Measurements from ENCODE around the gene RGS18.
"Not testable (repeated sequence)": the region's sequence is repeated elsewhere in the genome, so short reads cannot be mapped to it uniquely, and the experiment has no call there.

Gene RGS18, protein sequence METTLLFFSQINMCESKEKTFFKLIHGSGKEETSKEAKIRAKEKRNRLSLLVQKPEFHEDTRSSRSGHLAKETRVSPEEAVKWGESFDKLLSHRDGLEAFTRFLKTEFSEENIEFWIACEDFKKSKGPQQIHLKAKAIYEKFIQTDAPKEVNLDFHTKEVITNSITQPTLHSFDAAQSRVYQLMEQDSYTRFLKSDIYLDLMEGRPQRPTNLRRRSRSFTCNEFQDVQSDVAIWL

DNA sequence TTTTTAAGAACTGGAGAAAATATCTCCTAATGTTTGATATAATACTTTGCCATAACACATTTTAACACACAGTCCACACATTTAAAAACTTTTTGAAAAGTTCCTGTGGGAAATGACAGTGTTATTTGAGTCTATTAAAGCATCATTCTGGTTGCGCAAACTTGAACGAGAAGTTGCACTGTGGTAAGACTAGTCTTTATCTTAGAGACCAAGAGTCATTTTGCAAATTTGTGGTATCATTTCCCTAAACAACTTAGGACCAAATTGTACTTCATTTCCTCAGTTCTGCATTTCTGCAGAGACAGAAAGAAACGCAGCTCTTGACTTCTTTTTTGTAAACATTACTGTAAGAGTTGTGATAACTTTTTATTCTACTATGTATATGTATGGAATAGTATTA lies at the start of gene RGS18:
Gene RGS18 (plus strand): TSS at position 282 of the 400 bp plus-strand sequence. CDS start 176 bp downstream, outside the sequence.
- Histone ChIP-seq H3K9ac (ENCODE audit: low read depth, low read length) (no peak within 1 kb of the TSS), H3K27me3 (ENCODE audit: insufficient read depth, low read length) (no peaks in the 10 kb centered on the region), H3K36me3 (ENCODE audit: insufficient read depth, low read depth, low read length) (no peaks in the 10 kb centered on the region), H3K4me3 (ENCODE audit: low read length) (no peak within 1 kb of the TSS), H3K27ac (ENCODE audit: low read length) (no peak within 1 kb of the TSS), H3K4me1 (ENCODE audit: insufficient read depth, low read length) (no peaks in the 10 kb centered on the region; the same call in 1 of the 2 replicates), H3K9me3 (ENCODE audit: insufficient read depth, low read depth, low read length) (no peaks in the 10 kb centered on the region)

DNA sequence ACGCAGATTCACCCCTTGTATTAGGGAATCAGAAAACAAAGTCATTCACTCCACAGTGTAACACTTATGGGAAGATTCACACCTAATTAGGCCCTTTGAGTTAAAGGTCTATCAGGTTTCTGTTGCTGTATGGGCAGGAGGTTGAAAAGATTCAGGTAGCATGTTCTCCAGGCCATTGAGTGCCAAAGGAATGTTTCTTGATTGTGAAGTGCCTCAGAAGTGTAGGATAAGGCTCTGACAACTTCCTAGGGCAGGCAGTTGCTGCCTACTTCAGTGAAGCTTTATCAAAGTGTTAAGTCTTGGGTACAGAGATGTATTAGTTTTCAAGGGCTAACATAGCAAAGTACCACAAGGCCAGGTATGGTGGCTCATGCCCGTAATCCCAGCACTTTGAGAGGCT lies 48.7 kb upstream of the RGS18 start:
- Histone ChIP-seq H3K9ac (ENCODE audit: low read depth, low read length) (no peak overlapping the region), H3K4me1 (ENCODE audit: insufficient read depth, low read length) (no peaks in the 10 kb centered on the region), H3K36me3 (ENCODE audit: insufficient read depth, low read depth, low read length) (no peaks in the 10 kb centered on the region), H3K4me3 (ENCODE audit: low read length) (no peak overlapping the region), H3K9me3 (ENCODE audit: insufficient read depth, low read depth, low read length) (no peaks in the 10 kb centered on the region), H3K27ac (ENCODE audit: low read length) (no peak overlapping the region), H3K27me3 (ENCODE audit: insufficient read depth, low read length) (no peaks in the 10 kb centered on the region)

DNA sequence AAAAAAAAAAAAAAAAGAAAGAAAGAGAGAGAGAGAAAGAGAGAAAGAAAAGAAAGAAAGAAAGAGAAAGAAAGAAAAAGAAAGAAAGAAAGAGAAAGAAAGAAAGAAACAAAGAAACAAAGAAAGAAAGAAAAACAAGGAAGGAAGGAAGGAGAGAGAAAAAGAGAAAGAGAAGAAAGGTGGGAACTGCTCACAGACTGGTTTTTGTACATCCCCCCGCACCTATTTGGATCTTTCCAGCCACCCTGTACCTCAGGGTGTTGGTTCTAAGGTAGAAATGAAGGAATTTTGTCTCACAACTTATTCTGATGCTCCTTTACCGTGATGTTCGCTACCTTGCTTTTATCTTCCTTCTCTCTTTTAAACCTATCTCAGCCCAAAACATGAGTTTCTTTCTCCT lies 43.3 kb upstream of the RGS18 start:
- H3K27ac ChIP-seq (ENCODE audit: low read length), result no peak overlapping the region
- no peaks in the 10 kb centered on the region for H3K9me3 ChIP-seq (ENCODE audit: insufficient read depth, low read depth, low read length)
- no peak overlapping the region for H3K4me3 ChIP-seq (ENCODE audit: low read length)
- H3K4me1 ChIP-seq (ENCODE audit: insufficient read depth, low read length), result no peaks in the 10 kb centered on the region
- H3K36me3 ChIP-seq (ENCODE audit: insufficient read depth, low read depth, low read length), result no peaks in the 10 kb centered on the region
- H3K9ac ChIP-seq (ENCODE audit: low read depth, low read length), result no peak overlapping the region
- no peaks in the 10 kb centered on the region for H3K27me3 ChIP-seq (ENCODE audit: insufficient read depth, low read length)

DNA sequence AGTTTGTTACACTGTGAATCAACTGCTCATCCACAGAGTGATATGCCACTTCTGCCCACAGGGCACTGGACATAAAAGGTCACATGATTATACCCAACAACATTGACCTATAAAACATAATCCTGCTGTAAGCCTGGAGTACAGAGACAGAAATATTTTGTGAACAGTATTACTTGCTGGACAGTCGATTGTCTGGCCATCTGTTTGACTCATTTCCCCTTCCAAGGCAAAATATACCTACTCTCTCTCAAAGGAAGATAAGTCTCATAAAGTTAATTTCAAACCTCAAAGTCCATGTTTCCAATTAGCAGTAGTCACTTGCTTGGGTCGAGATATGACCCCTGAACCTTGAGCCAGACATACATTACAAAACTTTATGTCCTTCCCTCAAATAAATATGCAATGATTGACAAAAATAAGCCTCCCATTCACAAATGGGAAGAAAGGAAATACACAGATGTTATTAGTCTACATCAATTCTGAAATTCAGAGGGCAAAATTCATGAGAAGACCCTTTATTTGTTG lies 39.3 kb upstream of the RGS18 start:
- Histone ChIP-seq H3K9me3 (ENCODE audit: insufficient read depth, low read depth, low read length) (no peaks in the 10 kb centered on the region), H3K27me3 (ENCODE audit: insufficient read depth, low read length) (no peaks in the 10 kb centered on the region), H3K36me3 (ENCODE audit: insufficient read depth, low read depth, low read length) (no peaks in the 10 kb centered on the region), H3K4me1 (ENCODE audit: insufficient read depth, low read length) (no peaks in the 10 kb centered on the region), H3K4me3 (ENCODE audit: low read length) (no peak overlapping the region), H3K9ac (ENCODE audit: low read depth, low read length) (no peak overlapping the region), H3K27ac (ENCODE audit: low read length) (no peak overlapping the region)

DNA sequence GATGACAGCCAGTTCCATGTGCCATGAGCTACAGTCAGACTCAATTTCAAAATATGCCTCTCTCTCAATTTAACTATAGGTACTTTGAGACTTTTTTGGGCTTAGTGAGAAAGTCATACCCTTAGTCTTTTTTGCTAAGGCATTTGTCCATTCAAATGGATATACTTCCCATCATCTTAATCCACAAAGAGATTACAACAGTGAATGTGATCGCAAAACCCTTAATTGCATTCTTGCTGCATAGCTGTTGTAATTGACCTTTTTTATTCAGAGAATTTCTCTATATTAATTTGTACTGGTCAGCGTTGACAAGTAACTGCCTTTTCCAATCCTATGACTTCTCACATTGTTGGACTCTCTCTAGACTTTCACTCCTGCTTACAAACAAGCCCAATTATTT lies 38.6 kb upstream of the RGS18 start:
- no peak overlapping the region for H3K9ac ChIP-seq (ENCODE audit: low read depth, low read length)
- H3K4me3 ChIP-seq (ENCODE audit: low read length), result no peak overlapping the region
- no peaks in the 10 kb centered on the region for H3K4me1 ChIP-seq (ENCODE audit: insufficient read depth, low read length)
- no peaks in the 10 kb centered on the region for H3K27me3 ChIP-seq (ENCODE audit: insufficient read depth, low read length)
- H3K36me3 ChIP-seq (ENCODE audit: insufficient read depth, low read depth, low read length), result no peaks in the 10 kb centered on the region
- no peaks in the 10 kb centered on the region for H3K9me3 ChIP-seq (ENCODE audit: insufficient read depth, low read depth, low read length)
- H3K27ac ChIP-seq (ENCODE audit: low read length), result no peak overlapping the region

DNA sequence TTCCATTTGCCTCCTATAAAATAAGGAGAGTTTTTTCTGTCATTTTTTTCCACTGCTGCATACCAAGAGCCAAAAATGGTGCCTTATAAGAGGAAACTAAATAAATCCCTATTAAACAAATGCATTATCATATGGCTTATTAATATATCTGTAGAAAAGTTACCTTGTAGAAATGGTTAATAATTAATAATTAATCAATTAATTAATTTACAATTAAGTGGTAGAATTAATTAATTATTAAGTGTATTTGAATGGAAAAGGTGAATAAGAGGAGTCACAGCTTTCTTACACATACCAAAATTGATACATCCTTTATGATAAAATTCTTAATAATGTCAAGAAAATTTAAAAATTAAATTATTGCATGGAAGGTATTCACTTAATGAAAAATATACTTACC lies 35.6 kb upstream of the RGS18 start:
- Histone ChIP-seq H3K27me3 (ENCODE audit: insufficient read depth, low read length) (no peaks in the 10 kb centered on the region), H3K27ac (ENCODE audit: low read length) (no peak overlapping the region), H3K36me3 (ENCODE audit: insufficient read depth, low read depth, low read length) (no peaks in the 10 kb centered on the region), H3K4me3 (ENCODE audit: low read length) (no peak overlapping the region), H3K4me1 (ENCODE audit: insufficient read depth, low read length) (peaks cover 14% of the 10 kb centered on the region; the same call in 1 of the 2 replicates), H3K9ac (ENCODE audit: low read depth, low read length) (no peak overlapping the region), H3K9me3 (ENCODE audit: insufficient read depth, low read depth, low read length) (no peaks in the 10 kb centered on the region)

DNA sequence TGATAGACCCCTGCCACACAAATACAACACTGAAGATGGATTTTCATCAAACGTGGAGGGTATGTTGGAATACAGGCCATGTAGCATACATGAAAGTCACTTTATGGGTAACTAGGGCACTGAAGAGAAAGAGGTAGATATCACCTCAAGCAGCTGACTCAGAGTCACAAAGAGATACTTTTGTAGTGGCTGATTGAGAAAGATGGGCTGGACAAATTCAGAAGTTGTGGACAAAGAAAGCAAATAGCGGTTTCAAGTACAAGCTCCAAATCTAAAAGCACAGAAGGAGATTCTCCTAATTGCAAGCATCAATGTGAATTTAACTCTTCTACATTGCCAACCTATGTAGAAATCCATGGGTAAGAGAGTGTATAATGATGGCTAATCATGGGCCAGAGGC lies 35.0 kb upstream of the RGS18 start:
- no peak overlapping the region for H3K4me3 ChIP-seq (ENCODE audit: low read length)
- peaks cover 14% of the 10 kb centered on the region; the same call in 1 of the 2 replicates for H3K4me1 ChIP-seq (ENCODE audit: insufficient read depth, low read length)
- H3K9ac ChIP-seq (ENCODE audit: low read depth, low read length), result no peak overlapping the region
- H3K36me3 ChIP-seq (ENCODE audit: insufficient read depth, low read depth, low read length), result no peaks in the 10 kb centered on the region
- no peaks in the 10 kb centered on the region for H3K9me3 ChIP-seq (ENCODE audit: insufficient read depth, low read depth, low read length)
- no peaks in the 10 kb centered on the region for H3K27me3 ChIP-seq (ENCODE audit: insufficient read depth, low read length)
- H3K27ac ChIP-seq (ENCODE audit: low read length), result no peak overlapping the region

DNA sequence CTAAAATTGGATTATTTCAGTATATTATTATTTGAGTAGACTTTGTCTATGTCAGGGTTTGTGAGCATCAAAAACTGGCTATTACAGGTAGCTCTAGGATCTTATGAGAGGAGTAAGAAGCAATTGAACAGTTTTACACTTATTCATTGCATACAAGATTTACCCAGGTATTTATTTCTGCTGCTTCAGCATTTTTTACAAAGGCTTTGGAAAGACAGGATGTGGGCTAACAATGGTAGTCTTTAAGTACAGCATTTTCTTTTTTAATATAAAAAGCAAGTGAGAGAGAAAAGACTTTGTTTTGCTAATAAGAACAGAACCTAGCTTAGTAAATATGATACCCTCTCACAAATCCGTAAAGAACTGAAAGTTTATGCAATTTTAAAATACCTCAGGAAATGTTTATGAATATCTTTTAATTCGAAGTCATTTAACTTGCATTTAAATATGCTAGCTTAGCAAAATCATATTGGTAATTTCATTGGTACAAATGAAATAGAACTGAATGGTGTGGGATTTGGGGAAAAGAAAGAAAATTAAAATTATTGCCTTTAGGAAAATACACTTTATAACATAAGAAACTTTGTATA lies 32.1 kb upstream of the RGS18 start:
- Histone ChIP-seq H3K27me3 (ENCODE audit: insufficient read depth, low read length) (no peaks in the 10 kb centered on the region), H3K9ac (ENCODE audit: low read depth, low read length) (peak overlapping the region; percentile 24; the same call in 1 of the 2 replicates), H3K4me3 (ENCODE audit: low read length) (peak overlapping the region; percentile 29; the same call in 1 of the 2 replicates), H3K9me3 (ENCODE audit: insufficient read depth, low read depth, low read length) (no peaks in the 10 kb centered on the region), H3K36me3 (ENCODE audit: insufficient read depth, low read depth, low read length) (no peaks in the 10 kb centered on the region), H3K4me1 (ENCODE audit: insufficient read depth, low read length) (peaks cover 14% of the 10 kb centered on the region; the same call in 1 of the 2 replicates), H3K27ac (ENCODE audit: low read length) (no peak overlapping the region)

DNA sequence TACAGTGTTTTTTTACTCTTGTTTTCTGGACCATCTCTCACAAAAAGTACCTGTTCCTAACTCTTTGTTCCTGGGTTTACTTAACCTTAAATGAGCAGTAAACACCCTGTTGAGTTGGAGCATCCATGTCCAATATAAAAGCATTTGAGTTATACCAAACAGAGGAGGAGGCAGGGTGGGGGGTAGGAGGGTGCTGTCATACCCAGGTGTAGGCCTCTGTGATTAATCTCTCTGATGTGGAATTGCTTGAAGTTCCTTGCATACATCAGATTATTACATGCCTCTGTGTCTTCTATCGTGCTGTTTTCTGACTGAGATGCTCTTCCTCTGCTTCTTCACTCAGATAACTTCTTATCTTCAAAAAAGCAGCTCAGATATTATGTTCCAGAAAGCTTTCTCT lies 28.1 kb upstream of the RGS18 start:
- H3K4me3 ChIP-seq (ENCODE audit: low read length), result no peak overlapping the region
- H3K9me3 ChIP-seq (ENCODE audit: insufficient read depth, low read depth, low read length), result no peaks in the 10 kb centered on the region
- H3K9ac ChIP-seq (ENCODE audit: low read depth, low read length), result no peak overlapping the region
- H3K36me3 ChIP-seq (ENCODE audit: insufficient read depth, low read depth, low read length), result no peaks in the 10 kb centered on the region
- H3K27me3 ChIP-seq (ENCODE audit: insufficient read depth, low read length), result no peaks in the 10 kb centered on the region
- no peak overlapping the region for H3K27ac ChIP-seq (ENCODE audit: low read length)
- H3K4me1 ChIP-seq (ENCODE audit: insufficient read depth, low read length), result peaks cover 12% of the 10 kb centered on the region; the same call in 1 of the 2 replicates

DNA sequence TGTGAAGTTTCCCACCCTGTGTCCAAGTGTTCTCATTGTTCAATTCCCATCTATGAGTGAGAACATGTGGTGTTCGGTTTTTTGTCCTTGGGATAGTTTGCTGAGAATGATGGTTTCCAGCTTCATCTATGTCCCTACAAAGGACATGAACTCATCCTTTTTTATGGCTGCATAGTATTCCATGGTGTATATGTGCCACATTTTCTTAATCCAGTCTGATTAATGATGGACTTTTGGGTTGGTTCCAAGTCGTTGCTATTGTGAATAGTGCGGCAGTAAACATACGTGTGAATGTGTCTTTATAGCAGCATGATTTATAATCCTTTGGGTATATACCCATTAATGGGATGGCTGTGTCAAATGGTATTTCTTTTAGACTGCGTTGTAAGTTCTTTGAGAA lies 27.4 kb upstream of the RGS18 start:
- not testable (repeated sequence) for H3K36me3 ChIP-seq (ENCODE audit: insufficient read depth, low read depth, low read length); H3K4me3 ChIP-seq (ENCODE audit: low read length); H3K4me1 ChIP-seq (ENCODE audit: insufficient read depth, low read length); H3K9ac ChIP-seq (ENCODE audit: low read depth, low read length); H3K27ac ChIP-seq (ENCODE audit: low read length); H3K9me3 ChIP-seq (ENCODE audit: insufficient read depth, low read depth, low read length); H3K27me3 ChIP-seq (ENCODE audit: insufficient read depth, low read length)

DNA sequence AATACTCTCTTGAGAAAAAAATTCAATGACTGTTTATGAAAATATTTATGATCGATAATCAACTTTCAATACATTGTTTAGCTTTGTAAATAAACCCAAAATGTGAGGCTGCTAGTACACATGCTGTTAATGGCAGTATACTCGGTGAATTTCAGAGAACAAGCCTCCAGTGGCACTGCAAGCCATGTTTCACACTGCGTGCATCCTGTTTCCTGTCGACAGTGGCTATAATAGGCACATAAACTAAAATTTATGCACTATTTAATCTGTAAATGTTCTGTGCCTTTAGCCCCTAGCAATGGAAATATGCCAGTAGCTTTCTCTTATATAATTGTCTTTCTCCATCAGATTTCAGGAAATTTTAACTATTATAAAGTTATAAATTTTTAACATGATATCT lies 26.3 kb upstream of the RGS18 start:
- no peaks in the 10 kb centered on the region for H3K9me3 ChIP-seq (ENCODE audit: insufficient read depth, low read depth, low read length)
- no peaks in the 10 kb centered on the region; the same call in 1 of the 2 replicates for H3K4me1 ChIP-seq (ENCODE audit: insufficient read depth, low read length)
- H3K4me3 ChIP-seq (ENCODE audit: low read length), result no peak overlapping the region
- no peak overlapping the region for H3K27ac ChIP-seq (ENCODE audit: low read length)
- no peak overlapping the region for H3K9ac ChIP-seq (ENCODE audit: low read depth, low read length)
- no peaks in the 10 kb centered on the region for H3K36me3 ChIP-seq (ENCODE audit: insufficient read depth, low read depth, low read length)
- no peaks in the 10 kb centered on the region for H3K27me3 ChIP-seq (ENCODE audit: insufficient read depth, low read length)

DNA sequence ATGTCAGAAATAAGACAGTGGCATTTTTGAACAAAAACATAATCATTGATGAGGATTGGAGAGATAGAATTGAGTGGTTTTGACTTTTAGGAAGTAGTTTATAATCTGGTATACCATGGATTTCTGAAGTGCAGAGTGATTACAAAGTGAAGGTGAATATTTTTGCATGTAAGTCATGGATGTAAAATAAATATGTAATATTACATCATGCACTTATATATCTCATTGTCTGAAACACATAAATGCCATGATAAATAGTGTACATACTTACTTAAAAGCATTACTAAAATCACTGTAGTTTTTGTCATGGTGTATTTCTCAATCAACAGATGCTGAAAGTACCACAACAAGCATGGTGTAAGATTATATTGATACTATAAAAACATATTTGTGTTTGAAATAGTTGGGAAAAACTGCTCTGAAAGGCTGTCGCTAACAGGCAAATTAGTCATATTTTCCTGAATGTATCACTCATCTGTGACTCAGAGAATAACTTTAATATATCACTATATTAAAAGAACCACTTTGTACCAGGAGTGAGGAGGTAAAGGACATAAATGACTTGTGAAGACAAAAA lies 24.8 kb upstream of the RGS18 start:
- H3K9ac ChIP-seq (ENCODE audit: low read depth, low read length), result no peak overlapping the region
- no peaks in the 10 kb centered on the region for H3K9me3 ChIP-seq (ENCODE audit: insufficient read depth, low read depth, low read length)
- no peaks in the 10 kb centered on the region for H3K27me3 ChIP-seq (ENCODE audit: insufficient read depth, low read length)
- H3K27ac ChIP-seq (ENCODE audit: low read length), result no peak overlapping the region
- no peaks in the 10 kb centered on the region for H3K36me3 ChIP-seq (ENCODE audit: insufficient read depth, low read depth, low read length)
- H3K4me3 ChIP-seq (ENCODE audit: low read length), result no peak overlapping the region
- H3K4me1 ChIP-seq (ENCODE audit: insufficient read depth, low read length), result no peaks in the 10 kb centered on the region
